H1 (cell line): ENCODE results near the gene JAG1. TPM values are rescaled to one million over a fixed set of nuclear protein-coding genes. Genes with fewer than 3 reads are reported as not detected.

Source experiments
- CTCF ChIA-PET: fragments of 300-600 bp; sonication (Branson Sonifier 250); formaldehyde crosslinking; loops from one replicate; lab custom pipeline; 2021; ENCODE audit not compliant: partially characterized antibody; lab: Charles Lee
- POLR2A ChIA-PET: fragments of 300-600 bp; sonication (Branson Sonifier 250); formaldehyde crosslinking; loops from one replicate; lab custom pipeline; 2021; ENCODE audit warnings: inconsistent platforms; ENCODE audit not compliant: partially characterized antibody; lab: Charles Lee
- DNase-seq, 2 experiments: peaks; one replicate each; pipeline versions ENCODE4 v3.0.0 to v3.0.0-alpha.2; 2010 to 2022; ENCODE audit warnings: low spot score in 2 of 2, low read depth in 1 of 2, mixed read lengths in 1 of 2
- FAIRE-seq: peaks from 2 replicates; lab custom pipeline; 2011; peaks lifted over from hg19 to GRCh38; lab: Jason Lieb, UNC
- H2AFZ ChIP-seq: 2 replicates; pipeline ENCODE4 v1.8.1; 2012; ENCODE audit warnings: low read length, inconsistent platforms
- H2AK5ac ChIP-seq: 2 replicates; pipeline ENCODE4 v1.6.1; 2013; ENCODE audit warnings: low read depth, low read length
- H2BK120ac ChIP-seq: replicated peaks from 2 replicates; pipeline ENCODE3; 2013; ENCODE audit warnings: low read depth, low read length, inconsistent platforms
- H2BK12ac ChIP-seq: 2 replicates; pipeline ENCODE4 v1.6.1; 2013; ENCODE audit warnings: low read depth, low read length
- H2BK15ac ChIP-seq: 2 replicates; pipeline ENCODE4 v1.6.1; 2013; ENCODE audit warnings: low read length
- H2BK20ac ChIP-seq: 2 replicates; pipeline ENCODE4 v1.6.1; 2013; ENCODE audit warnings: low read length
- H2BK5ac ChIP-seq: 2 replicates; pipeline ENCODE4 v1.6.1; 2013; ENCODE audit warnings: low read depth, low read length
- H3K14ac ChIP-seq: 2 replicates; pipeline ENCODE4 v1.6.1; 2013; ENCODE audit warnings: inconsistent platforms; ENCODE audit not compliant: insufficient read length
- H3K18ac ChIP-seq: 2 replicates; pipeline ENCODE4 v1.6.1; 2013; ENCODE audit warnings: low read length; ENCODE audit errors: extremely low read depth
- H3K23ac ChIP-seq: 2 replicates; pipeline ENCODE4 v1.6.1; 2013; ENCODE audit warnings: inconsistent platforms; ENCODE audit not compliant: insufficient read length
- H3K23me2 ChIP-seq: 2 replicates; pipeline ENCODE4 v1.6.1; 2013; ENCODE audit warnings: low read depth, low read length
- H3K27ac ChIP-seq: 2 replicates; pipeline ENCODE4 v1.6.1; 2011; ENCODE audit warnings: low read depth, low read length, inconsistent platforms
- H3K27me3 ChIP-seq, 4 experiments: replicated peaks in 1 of 4; 1 replicate in 1 of 4; 2 replicates in 3 of 4; pipeline versions ENCODE4 v1.6.1 to v1.8.1; 2011 to 2013; ENCODE audit warnings: low read length in 3 of 4, mild to moderate bottlenecking in 3 of 4, inconsistent platforms in 2 of 4, mixed read lengths in 2 of 4, moderate library complexity in 1 of 4; ENCODE audit not compliant: control insufficient read depth in 3 of 4, insufficient read depth in 3 of 4; ENCODE audit errors: extremely low read depth in 1 of 4
- H3K36me3 ChIP-seq, 4 experiments: 2 replicates each; pipeline versions ENCODE4 v1.6.1 to v1.8.1; 2011 to 2013; ENCODE audit warnings: mild to moderate bottlenecking in 4 of 4, low read length in 3 of 4, moderate library complexity in 2 of 4, control low read depth in 1 of 4, inconsistent platforms in 1 of 4; ENCODE audit not compliant: insufficient read depth in 4 of 4, control insufficient read depth in 2 of 4
- H3K4ac ChIP-seq: replicated peaks from 2 replicates; pipeline ENCODE3; 2013; ENCODE audit warnings: low read length, low read depth, mixed read lengths, inconsistent platforms; ENCODE audit not compliant: insufficient read length
- H3K4me1 ChIP-seq, 4 experiments: replicated peaks in 1 of 4; 1 replicate in 1 of 4; 2 replicates in 3 of 4; pipeline versions ENCODE4 v1.6.1 to v1.8.1; 2011 to 2013; ENCODE audit warnings: low read length in 3 of 4, inconsistent platforms in 2 of 4, mixed read lengths in 1 of 4; ENCODE audit not compliant: insufficient read depth in 4 of 4, control insufficient read depth in 3 of 4
- H3K4me2 ChIP-seq, 2 experiments: 2 replicates each; pipeline versions ENCODE4 v1.6.1 to v1.8.1; 2011 to 2013; ENCODE audit warnings: low read depth in 2 of 2, low read length in 2 of 2, control low read depth in 1 of 2, inconsistent platforms in 1 of 2, mild to moderate bottlenecking in 1 of 2; ENCODE audit not compliant: insufficient read depth in 1 of 2
- H3K4me3 ChIP-seq, 4 experiments: fragments of 200-600, 300-600 bp in 1 of 4; sonication (generic), shearing (Covaris generic), sonication (Bioruptor Twin) in 1 of 4; 2 replicates each; pipeline versions ENCODE4 v1.5.1 to v1.8.1; 2011 to 2016; ENCODE audit warnings: low read length in 4 of 4, low read depth in 3 of 4, control low read depth in 2 of 4, inconsistent platforms in 2 of 4, mild to moderate bottlenecking in 2 of 4, mixed read lengths in 1 of 4, moderate library complexity in 1 of 4; ENCODE audit not compliant: insufficient read depth in 2 of 4; ENCODE audit errors: extremely low read depth in 1 of 4
- H3K56ac ChIP-seq: replicated peaks from 2 replicates; pipeline ENCODE3; 2013; ENCODE audit warnings: low read depth, mild to moderate bottlenecking, mixed read lengths, low read length, inconsistent platforms; ENCODE audit not compliant: insufficient read length
- H3K79me1 ChIP-seq: 2 replicates; pipeline ENCODE4 v1.6.1; 2013; ENCODE audit warnings: low read depth, low read length, control low read depth
- H3K79me2 ChIP-seq, 2 experiments: 2 replicates each; pipeline versions ENCODE4 v1.6.1 to v1.8.1; 2012 to 2013; ENCODE audit warnings: low read length in 2 of 2, mild to moderate bottlenecking in 2 of 2, inconsistent platforms in 1 of 2; ENCODE audit not compliant: insufficient read depth in 2 of 2, control insufficient read depth in 1 of 2
- H3K9ac ChIP-seq, 4 experiments: replicated peaks in 1 of 4; 1 replicate in 1 of 4; 2 replicates in 3 of 4; pipeline versions ENCODE4 v1.6.1 to v1.8.1; 2011 to 2013; ENCODE audit warnings: low read depth in 3 of 4, low read length in 3 of 4, control low read depth in 2 of 4, mild to moderate bottlenecking in 2 of 4, moderate library complexity in 2 of 4, inconsistent platforms in 1 of 4; ENCODE audit errors: extremely low read depth in 1 of 4
- H3K9me3 ChIP-seq, 2 experiments: 2 replicates each; pipeline versions ENCODE4 v1.6.1 to v1.8.1; 2012 to 2013; ENCODE audit warnings: mild to moderate bottlenecking in 2 of 2, moderate library complexity in 2 of 2, control low read depth in 1 of 2, inconsistent platforms in 1 of 2, low read depth in 1 of 2, low read length in 1 of 2, mixed read lengths in 1 of 2; ENCODE audit not compliant: insufficient read depth in 2 of 2
- H4K20me1 ChIP-seq, 2 experiments: replicated peaks in 1 of 2; 2 replicates each; pipeline versions ENCODE3 to v1.8.1; 2011 to 2013; ENCODE audit warnings: inconsistent platforms in 2 of 2, low read length in 2 of 2, mild to moderate bottlenecking in 1 of 2; ENCODE audit not compliant: insufficient read depth in 2 of 2, control insufficient read depth in 1 of 2
- H4K5ac ChIP-seq: 2 replicates; pipeline ENCODE4 v1.6.1; 2013; ENCODE audit warnings: low read length, low read depth, mixed read lengths, inconsistent platforms; ENCODE audit not compliant: insufficient read length
- H4K8ac ChIP-seq: 2 replicates; pipeline ENCODE4 v1.8.0; 2013; ENCODE audit warnings: mild to moderate bottlenecking, moderate library complexity, low read length, inconsistent platforms; ENCODE audit not compliant: insufficient read depth; ENCODE audit errors: extremely low read depth
- H4K91ac ChIP-seq: replicated peaks from 2 replicates; pipeline ENCODE3; 2013; ENCODE audit warnings: low read length, mixed read lengths, inconsistent platforms; ENCODE audit not compliant: insufficient read length
- BRCA1 ChIP-seq: IDR thresholded peaks from 2 replicates; pipeline ENCODE4 v1.6.1; 2012; ENCODE audit warnings: low read depth, low read length, improper control_type of control experiment
- CTBP2 ChIP-seq: IDR thresholded peaks from 2 replicates; pipeline ENCODE4 v1.7.0; 2011; ENCODE audit warnings: borderline replicate concordance, mild to moderate bottlenecking, moderate library complexity, mixed read lengths, low read length; ENCODE audit not compliant: insufficient read depth, insufficient read length
- FOSL1 ChIP-seq: IDR thresholded peaks from 2 replicates; pipeline ENCODE4 v1.6.1; 2011; ENCODE audit warnings: mild to moderate bottlenecking, low read depth, low read length, moderate library complexity; ENCODE audit not compliant: insufficient read depth
- JUN ChIP-seq: IDR thresholded peaks from 2 replicates; pipeline ENCODE4 v1.6.1; 2011; ENCODE audit warnings: low read depth, mild to moderate bottlenecking, improper control_type of control experiment, low read length
- POU5F1 ChIP-seq: IDR thresholded peaks from 2 replicates; pipeline ENCODE4 v1.6.1; 2011; ENCODE audit warnings: low read depth, mild to moderate bottlenecking, low read length, moderate library complexity
- RBBP5 ChIP-seq: IDR thresholded peaks from 2 replicates; pipeline ENCODE4 v1.7.1; 2012; ENCODE audit warnings: low read depth, mild to moderate bottlenecking, inconsistent platforms, low read length, moderate library complexity, borderline replicate concordance
- SP1 ChIP-seq: IDR thresholded peaks from 2 replicates; pipeline ENCODE4 v1.6.1; 2011; ENCODE audit warnings: low read depth, low read length
- SP2 ChIP-seq: IDR thresholded peaks from 2 replicates; pipeline ENCODE4 v1.6.1; 2012; ENCODE audit warnings: mild to moderate bottlenecking, low read length, inconsistent platforms
- WGBS, 2 experiments: shearing (Covaris generic) in 1 of 2; methylation state at CpG; one replicate each; pipeline versions ENCODE4 v1.1.6 to v1.1.7; 2013 to 2015; ENCODE audit warnings: low lambda C conversion rate in 2 of 2, mixed read lengths in 2 of 2, inconsistent platforms in 1 of 2, low coverage in 1 of 2, missing lambda C conversion rate in 1 of 2; ENCODE audit not compliant: insufficient replicate concordance in 2 of 2, insufficient coverage in 1 of 2, insufficient read length in 1 of 2; ENCODE audit errors: extremely low coverage in 1 of 2, missing lambda C conversion rate in 1 of 2; 5-methylcytosine and 5-hydroxymethylcytosine counted together
- polyA plus RNA-seq, 7 experiments: library from polyadenylated mRNA; depleted of rRNA in 3 of 7; stranded (reverse) in 5 of 7; unstranded in 2 of 7; fragments of >200 nt in 5 of 7; fragments of 200-250 nt in 2 of 7; gene quantifications; 1 replicate in 5 of 7; 2 replicates in 1 of 7; 4 replicates in 1 of 7; pipeline versions ENCODE4 v1.2.1 to v1.2.3, GENCODE V29; 2011 to 2013; ENCODE audit warnings: missing spikeins in 2 of 7, mixed read lengths in 2 of 7
- total RNA-seq: library from RNA; stranded (reverse); fragmentation: NEBNext Ultra II Directional; extraction: Animal tissue kit (Norgen Biotek cat#: 25700); gene quantifications from 2 replicates; pipeline ENCODE4 v1.2.1, GENCODE V29; 2021
- TF ChIP-seq, protein P1 (sequence below): IDR thresholded peaks from 2 replicates; pipeline ENCODE4 v1.6.1; 2011; ENCODE audit warnings: low read depth, mild to moderate bottlenecking, low read length; ENCODE audit not compliant: insufficient read depth

Gene JAG1
- total and polyA plus RNA-seq, 2 of the 8 experiments (the other 6 are each of a cell fraction or from before 2014, with no cell fraction given): 13.5 to 27.3 TPM

DNA sequence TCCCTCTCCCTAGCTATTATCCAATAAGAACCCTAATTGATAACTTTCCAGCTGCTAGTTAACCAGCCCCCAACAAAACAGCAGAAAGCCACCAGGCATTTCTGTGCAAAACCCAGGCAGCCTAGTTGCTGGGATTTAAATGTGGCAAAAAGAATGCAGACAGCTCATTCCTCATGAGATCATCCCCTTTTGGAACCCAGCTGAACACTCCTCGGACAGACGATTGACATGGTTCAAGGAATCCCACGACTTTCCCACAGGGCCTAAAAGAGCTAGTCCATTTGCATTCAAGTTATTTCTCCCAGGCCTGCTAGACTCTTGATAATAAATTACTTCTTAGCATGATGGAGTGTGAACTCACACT, 24.0 kb downstream of the JAG1 start:
- Histone ChIP-seq H2BK12ac (no peak overlapping the region), H4K20me1 (peaks cover 6 to 17% of the 10 kb centered on the region in 2 experiments), H2BK5ac (no peak overlapping the region), H3K27me3 (no peaks in the 10 kb centered on the region), H4K91ac (no peak overlapping the region), H3K56ac (no peak overlapping the region), H3K4ac (no peak overlapping the region), H2BK120ac (no peak overlapping the region), H3K23ac (no peak overlapping the region), H3K4me3 (peak overlapping the region in 1 of 4 experiments; percentile 0; a peak in 1 of 8 replicates), H3K79me1 (peaks cover 4% of the 10 kb centered on the region), H2BK15ac (no peak overlapping the region), H3K27ac (no peak overlapping the region), H2AFZ (no peak overlapping the region), H3K79me2 (peaks cover 0 to 22% of the 10 kb centered on the region in 2 experiments; a peak in 2 of 4 replicates), H2BK20ac (no peak overlapping the region), H2AK5ac (0 out of 2 replicates have a peak overlapping the region, but pooled peaks have one; percentile 9), H3K14ac (no peak overlapping the region), H3K9ac (no peak overlapping the region), H3K36me3 (peaks cover 19 to 79% (median 53%) of the 10 kb centered on the region in 4 experiments), H3K23me2 (no peaks in the 10 kb centered on the region), H3K4me1 (peaks cover 7 to 31% (median 18%) of the 10 kb centered on the region in 4 experiments; a peak in 6 of 7 replicates), H3K4me2 (peak overlapping the region; percentile 16 to 40; a peak in 2 of 4 replicates), H4K8ac (no peak overlapping the region), H3K9me3 (no peaks in the 10 kb centered on the region), H3K18ac (no peak overlapping the region), H4K5ac (no peak overlapping the region)
- 74% methylated on average over 3 of the region's 3 CpGs; no CpG with 5 or more reads in 1 of the 2 experiments for WGBS, 2 experiments
- ChIA-PET CTCF (interaction anchor here (0.9 to 6.6 kb wide), 8 partner anchors 8 to 895 kb away, joined by 3 to 55 read pairs (median 4); no protein-coding TSS in a partner anchor), POLR2A (interaction anchor here (0.8 to 2.2 kb wide), 3 partner anchors 10 to 12 kb away, joined by 3 to 8 read pairs (median 7); no protein-coding TSS in a partner anchor)
- TF ChIP-seq JUN (no peak), SP1 (no peak), FOSL1 (no peak), RBBP5 (no peak), POU5F1 (no peak), SP2 (no peak), BRCA1 (no peak), CTBP2 (no peak)
- TF ChIP-seq, protein P1, sequence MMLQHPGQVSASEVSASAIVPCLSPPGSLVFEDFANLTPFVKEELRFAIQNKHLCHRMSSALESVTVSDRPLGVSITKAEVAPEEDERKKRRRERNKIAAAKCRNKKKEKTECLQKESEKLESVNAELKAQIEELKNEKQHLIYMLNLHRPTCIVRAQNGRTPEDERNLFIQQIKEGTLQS: no peak
- FAIRE-seq: no peak
- DNase-seq: no peak
